ENCODE measurements around the gene GAA. TPM values are rescaled to one million over a fixed set of nuclear protein-coding genes. Genes with fewer than 3 reads are reported as not detected.

GAA gene
- total RNA-seq, 1 donor from 2014 or later: 19.6 TPM

DNA sequence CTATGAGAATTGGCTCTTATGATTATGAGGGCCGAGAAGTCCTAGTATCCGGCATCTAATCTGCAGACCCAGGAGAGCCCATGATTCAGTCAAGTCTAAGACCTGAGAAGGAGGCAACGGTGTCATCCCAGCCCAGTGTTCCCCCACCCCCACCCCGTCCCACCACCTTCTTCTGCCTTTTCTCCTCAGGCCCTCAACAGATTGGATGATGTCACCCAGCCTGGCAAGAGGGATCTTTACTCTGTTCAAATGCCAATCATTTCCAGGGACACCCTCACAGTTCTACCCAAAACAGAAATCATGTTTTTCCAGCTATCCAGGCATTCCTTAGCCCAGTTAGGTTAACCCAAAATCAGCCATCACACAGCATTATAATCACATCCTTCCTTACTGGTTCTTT, 10.0 kb upstream of the GAA start:
- ChIA-PET POLR2A (no interaction called here), CTCF (interaction anchor here (3.1 kb wide), 1 partner anchor 10 kb away, joined by 9 read pairs; the partner anchor contains the start of gene GAA)
- DNase-seq (no peak), ATAC-seq (ENCODE audit: low read depth) (no peak)
- Mint-ChIP-seq H3K27me3 (peaks cover 2% of the 10 kb centered on the region), H3K36me3 (ENCODE audit: low read depth) (no peaks in the 10 kb centered on the region), H3K27ac (no peak overlapping the region), H3K9me3 (no peaks in the 10 kb centered on the region), H3K4me1 (no peaks in the 10 kb centered on the region), H3K4me3 (no peak overlapping the region)
- intact Hi-C loops (cut with micrococcal nuclease): no loop called here
- TF ChIP-seq, protein P1, sequence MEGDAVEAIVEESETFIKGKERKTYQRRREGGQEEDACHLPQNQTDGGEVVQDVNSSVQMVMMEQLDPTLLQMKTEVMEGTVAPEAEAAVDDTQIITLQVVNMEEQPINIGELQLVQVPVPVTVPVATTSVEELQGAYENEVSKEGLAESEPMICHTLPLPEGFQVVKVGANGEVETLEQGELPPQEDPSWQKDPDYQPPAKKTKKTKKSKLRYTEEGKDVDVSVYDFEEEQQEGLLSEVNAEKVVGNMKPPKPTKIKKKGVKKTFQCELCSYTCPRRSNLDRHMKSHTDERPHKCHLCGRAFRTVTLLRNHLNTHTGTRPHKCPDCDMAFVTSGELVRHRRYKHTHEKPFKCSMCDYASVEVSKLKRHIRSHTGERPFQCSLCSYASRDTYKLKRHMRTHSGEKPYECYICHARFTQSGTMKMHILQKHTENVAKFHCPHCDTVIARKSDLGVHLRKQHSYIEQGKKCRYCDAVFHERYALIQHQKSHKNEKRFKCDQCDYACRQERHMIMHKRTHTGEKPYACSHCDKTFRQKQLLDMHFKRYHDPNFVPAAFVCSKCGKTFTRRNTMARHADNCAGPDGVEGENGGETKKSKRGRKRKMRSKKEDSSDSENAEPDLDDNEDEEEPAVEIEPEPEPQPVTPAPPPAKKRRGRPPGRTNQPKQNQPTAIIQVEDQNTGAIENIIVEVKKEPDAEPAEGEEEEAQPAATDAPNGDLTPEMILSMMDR (IDR thresholded peaks at IDR 0.05): no peak

- intact Hi-C loops (cut with micrococcal nuclease): no loop called here
- CTCF ChIA-PET: interaction anchor here (3.1 kb wide), 1 partner anchor 9 kb away, joined by 9 read pairs; the partner anchor contains the start of gene GAA
- H3K4me3 Mint-ChIP-seq: no peak overlapping the region
- ATAC-seq (ENCODE audit: low read depth) (no peak), DNase-seq (no peak)
- no peaks in the 10 kb centered on the region for H3K4me1 Mint-ChIP-seq
- no peak overlapping the region for H3K27ac Mint-ChIP-seq
- peaks cover 5% of the 10 kb centered on the region for H3K27me3 Mint-ChIP-seq
- TF ChIP-seq, protein P1 (IDR thresholded peaks at IDR 0.05): no peak
- H3K36me3 Mint-ChIP-seq (ENCODE audit: low read depth): no peaks in the 10 kb centered on the region
- POLR2A ChIA-PET: no interaction called here
- H3K9me3 Mint-ChIP-seq: no peaks in the 10 kb centered on the region
These were observed 8.4 kb upstream of the GAA start for GRCh38 chr17:80092959-80093358.

GRCh38 chr17:80095038-80095843, 6.1 kb upstream of the GAA start:
- ChIA-PET CTCF (no interaction called here), POLR2A (no interaction called here)
- peaks cover 5% of the 10 kb centered on the region for H3K4me1 Mint-ChIP-seq
- no peaks in the 10 kb centered on the region for H3K9me3 Mint-ChIP-seq
- peaks cover 5% of the 10 kb centered on the region for H3K27me3 Mint-ChIP-seq
- TF ChIP-seq, protein P1 (IDR thresholded peaks at IDR 0.05): no peak
- no peak for ATAC-seq (ENCODE audit: low read depth)
- H3K27ac Mint-ChIP-seq: no peak overlapping the region
- no peaks in the 10 kb centered on the region for H3K36me3 Mint-ChIP-seq (ENCODE audit: low read depth)
- DNase-seq: no peak
- intact Hi-C loops (cut with micrococcal nuclease): no loop called here
- H3K4me3 Mint-ChIP-seq: no peak overlapping the region

DNA sequence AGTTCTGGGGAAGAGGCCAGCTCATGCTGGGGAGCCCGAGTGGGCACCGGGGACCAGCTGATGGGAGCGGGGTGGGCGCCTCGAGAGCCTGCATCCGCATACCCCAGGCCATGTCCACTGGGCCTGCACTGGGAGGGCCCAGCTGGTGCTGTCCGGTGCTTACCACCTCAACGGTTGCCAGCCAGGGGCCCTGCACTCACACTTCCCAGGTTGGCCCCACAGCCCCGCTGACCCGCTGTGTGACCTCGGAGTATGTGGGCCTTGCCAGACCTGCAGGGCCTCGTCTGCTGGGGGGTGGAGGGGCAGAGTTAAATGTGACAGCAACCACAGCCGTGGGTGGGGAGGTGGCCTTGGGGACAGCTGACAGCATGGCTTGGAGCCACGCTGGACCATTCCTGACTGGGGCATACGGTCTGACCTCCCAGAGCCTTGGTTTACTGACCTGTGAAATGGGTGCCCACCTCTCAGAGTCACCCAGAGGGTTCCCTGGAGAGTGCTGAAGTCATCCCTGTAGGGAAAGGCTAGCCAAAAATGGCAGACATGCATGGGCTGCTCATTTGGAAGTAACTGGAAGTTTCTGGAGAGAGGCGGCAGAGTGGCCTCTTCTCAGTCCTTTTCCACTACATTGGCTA, 5.4 kb upstream of the GAA start:
- H3K27me3 Mint-ChIP-seq: peaks cover 5% of the 10 kb centered on the region
- ChIA-PET CTCF (no interaction called here), POLR2A (no interaction called here)

GRCh38 chr17:80096561-80097021, 4.8 kb upstream of the GAA start:
- TF ChIP-seq, protein P1 (IDR thresholded peaks at IDR 0.05): no peak
- POLR2A ChIA-PET: no interaction called here
- intact Hi-C loops (cut with micrococcal nuclease): no loop called here

More for the DNA sequence above, 5.4 kb upstream of the GAA start:
- H3K4me1 Mint-ChIP-seq: peaks cover 12% of the 10 kb centered on the region
- no peak for DNase-seq
- H3K27ac Mint-ChIP-seq: no peak overlapping the region
- no peaks in the 10 kb centered on the region for H3K36me3 Mint-ChIP-seq (ENCODE audit: low read depth)
- H3K9me3 Mint-ChIP-seq: no peaks in the 10 kb centered on the region
- H3K4me3 Mint-ChIP-seq: no peak overlapping the region
- TF ChIP-seq, protein P1 (IDR thresholded peaks at IDR 0.05): no peak
- ATAC-seq (ENCODE audit: low read depth): no peak
- intact Hi-C loops (cut with micrococcal nuclease): no loop called here

More at GRCh38 chr17:80096561-80097021, 4.8 kb upstream of the GAA start:
- DNase-seq: no peak
- Mint-ChIP-seq H3K27ac (no peak overlapping the region), H3K9me3 (no peaks in the 10 kb centered on the region), H3K27me3 (peaks cover 5% of the 10 kb centered on the region), H3K4me1 (peaks cover 13% of the 10 kb centered on the region), H3K36me3 (ENCODE audit: low read depth) (no peaks in the 10 kb centered on the region), H3K4me3 (no peak overlapping the region)
- no peak for ATAC-seq (ENCODE audit: low read depth)
- CTCF ChIA-PET: no interaction called here

All from activated B cell treated with CpG ODN at 0.5 μM for 24 hours (primary cell).